Neural cell (in vitro differentiated cells): ENCODE data around the gene TIMM44. TPM values are rescaled to one million over a fixed set of nuclear protein-coding genes. Genes with fewer than 3 reads are reported as not detected.

Experiments
- H2AFZ ChIP-seq: fragments of 200-600, 300-800 bp; sonication (generic), shearing (Covaris generic); 2 replicates; pipeline ENCODE4 v1.6.0; 2014; ENCODE audit warnings: low read depth, mild to moderate bottlenecking, antibody characterized with exemption, low read length, moderate library complexity
- H3F3A ChIP-seq: fragments of 200-600 bp; shearing (Covaris generic); 2 replicates; pipeline ENCODE4 v1.6.1; 2016; ENCODE audit warnings: mild to moderate bottlenecking, moderate library complexity, mixed read lengths, antibody characterized with exemption, low read length; ENCODE audit not compliant: insufficient read depth, poor library complexity, severe bottlenecking
- H3K27ac ChIP-seq: fragments of 200-600, 300-800 bp; sonication (generic), shearing (Covaris generic); 2 replicates; pipeline ENCODE4 v1.5.1; 2014; ENCODE audit warnings: mild to moderate bottlenecking, low read length, moderate library complexity
- H3K27me3 ChIP-seq: fragments of 300-800, 200-600 bp; sonication (generic), shearing (Covaris generic); 2 replicates; pipeline ENCODE4 v1.6.0; 2014; ENCODE audit warnings: mild to moderate bottlenecking, low read depth, low read length, moderate library complexity; ENCODE audit not compliant: insufficient read depth
- H3K36me3 ChIP-seq: fragments of 300-800, 200-600 bp; sonication (generic), shearing (Covaris generic); 2 replicates; pipeline ENCODE4 v1.5.1; 2014; ENCODE audit warnings: mild to moderate bottlenecking, antibody characterized with exemption, low read length, moderate library complexity; ENCODE audit not compliant: insufficient read depth
- H3K4me2 ChIP-seq: fragments of 300-800, 200-600 bp; sonication (generic), shearing (Covaris generic); 2 replicates; pipeline ENCODE4 v1.6.0; 2014; ENCODE audit warnings: mild to moderate bottlenecking, low read length
- H3K4me3 ChIP-seq: fragments of 300-800, 200-600 bp; sonication (generic), shearing (Covaris generic); 2 replicates; pipeline ENCODE4 v1.5.1; 2014; ENCODE audit warnings: mild to moderate bottlenecking, low read length, moderate library complexity
- H3K79me2 ChIP-seq: fragments of 200-600 bp; shearing (Covaris generic); replicated peaks from 2 replicates; pipeline ENCODE4 v1.6.0; 2014; ENCODE audit warnings: mild to moderate bottlenecking, low read length, moderate library complexity; ENCODE audit not compliant: insufficient read depth
- H3K9ac ChIP-seq: fragments of 300-800, 200-600 bp; sonication (generic), shearing (Covaris generic); 2 replicates; pipeline ENCODE4 v1.6.1; 2016; ENCODE audit warnings: mild to moderate bottlenecking, low read length, mixed read lengths
- H3K9me2 ChIP-seq: fragments of 200-600 bp; shearing (Covaris generic); 2 replicates; pipeline ENCODE4 v1.6.1; 2016; ENCODE audit warnings: mild to moderate bottlenecking, low read length, mixed read lengths; ENCODE audit not compliant: insufficient read depth
- H3K9me3 ChIP-seq: fragments of 200-600, 300-800 bp; sonication (generic), shearing (Covaris generic); 2 replicates; pipeline ENCODE4 v1.6.1; 2016; ENCODE audit warnings: mild to moderate bottlenecking, mixed run types, low read length, moderate library complexity, mixed read lengths
- H4K20me1 ChIP-seq: fragments of 200-600 bp; shearing (Covaris generic); 2 replicates; pipeline ENCODE4 v1.6.1; 2016; ENCODE audit warnings: mild to moderate bottlenecking, mixed run types; ENCODE audit not compliant: insufficient read depth
- EP300 ChIP-seq: fragments of 450-650 bp; conservative IDR thresholded peaks from 2 replicates; pipeline ENCODE4 v1.6.1; 2014; ENCODE audit warnings: antibody characterized with exemption, mild to moderate bottlenecking, moderate library complexity; ENCODE audit not compliant: poor library complexity, severe bottlenecking
- EZH2 ChIP-seq: fragments of 200-600, 300-800 bp; shearing (Covaris generic), sonication (generic); IDR thresholded peaks from 2 replicates; pipeline ENCODE4 v1.6.1; 2014; ENCODE audit warnings: antibody characterized with exemption, low read length, borderline replicate concordance, mild to moderate bottlenecking; ENCODE audit not compliant: insufficient read depth, poor library complexity, severe bottlenecking
- MXI1 ChIP-seq: fragments of 450-650 bp; conservative IDR thresholded peaks from 2 replicates; pipeline ENCODE4 v1.6.1; 2014; ENCODE audit warnings: antibody characterized with exemption, mild to moderate bottlenecking; ENCODE audit not compliant: poor library complexity, severe bottlenecking
- POLR2AphosphoS5 ChIP-seq: IDR thresholded peaks from 2 replicates; pipeline ENCODE4 v1.6.1; 2012
- RAD21 ChIP-seq: fragments of 450-650 bp; conservative IDR thresholded peaks from 2 replicates; pipeline ENCODE4 v1.6.1; 2014; ENCODE audit warnings: antibody characterized with exemption, mild to moderate bottlenecking, moderate library complexity
- REST ChIP-seq: IDR thresholded peaks from 2 replicates; pipeline ENCODE4 v1.6.1; 2012; ENCODE audit warnings: borderline replicate concordance
- SMC3 ChIP-seq: fragments of 450-650 bp; conservative IDR thresholded peaks from 2 replicates; pipeline ENCODE4 v1.6.1; 2014; ENCODE audit warnings: antibody characterized with exemption, mild to moderate bottlenecking, moderate library complexity; ENCODE audit not compliant: poor library complexity
- TAF1 ChIP-seq: IDR thresholded peaks from 2 replicates; pipeline ENCODE4 v1.6.1; 2012; ENCODE audit warnings: low read depth
- polyA plus RNA-seq: library from polyadenylated mRNA; depleted of rRNA; stranded (reverse); fragments of >200 nt; gene quantifications from 2 replicates; pipeline ENCODE4 v1.2.3, GENCODE V29; 2014
- TF ChIP-seq, protein P1 (sequence below): fragments of 450-650 bp; IDR thresholded peaks from 2 replicates; pipeline ENCODE4 v1.5.1; 2014; ENCODE audit warnings: antibody characterized with exemption, mild to moderate bottlenecking, moderate library complexity; ENCODE audit not compliant: poor library complexity, severe bottlenecking

Gene TIMM44
- polyA plus RNA-seq, 1 donor from 2014 or later, result 48.3 TPM

GRCh38 chr19:7924651-7925170 lies 18.8 kb downstream of the TIMM44 start:
- TF ChIP-seq, protein P1, sequence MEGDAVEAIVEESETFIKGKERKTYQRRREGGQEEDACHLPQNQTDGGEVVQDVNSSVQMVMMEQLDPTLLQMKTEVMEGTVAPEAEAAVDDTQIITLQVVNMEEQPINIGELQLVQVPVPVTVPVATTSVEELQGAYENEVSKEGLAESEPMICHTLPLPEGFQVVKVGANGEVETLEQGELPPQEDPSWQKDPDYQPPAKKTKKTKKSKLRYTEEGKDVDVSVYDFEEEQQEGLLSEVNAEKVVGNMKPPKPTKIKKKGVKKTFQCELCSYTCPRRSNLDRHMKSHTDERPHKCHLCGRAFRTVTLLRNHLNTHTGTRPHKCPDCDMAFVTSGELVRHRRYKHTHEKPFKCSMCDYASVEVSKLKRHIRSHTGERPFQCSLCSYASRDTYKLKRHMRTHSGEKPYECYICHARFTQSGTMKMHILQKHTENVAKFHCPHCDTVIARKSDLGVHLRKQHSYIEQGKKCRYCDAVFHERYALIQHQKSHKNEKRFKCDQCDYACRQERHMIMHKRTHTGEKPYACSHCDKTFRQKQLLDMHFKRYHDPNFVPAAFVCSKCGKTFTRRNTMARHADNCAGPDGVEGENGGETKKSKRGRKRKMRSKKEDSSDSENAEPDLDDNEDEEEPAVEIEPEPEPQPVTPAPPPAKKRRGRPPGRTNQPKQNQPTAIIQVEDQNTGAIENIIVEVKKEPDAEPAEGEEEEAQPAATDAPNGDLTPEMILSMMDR, result no peak
- TF ChIP-seq SMC3 (no peak), REST (no peak), RAD21 (no peak), TAF1 (no peak), MXI1 (no peak), EZH2 (no peak), POLR2AphosphoS5 (no peak), EP300 (no peak)
- H2AFZ ChIP-seq, result no peak overlapping the region
- H3K27me3 ChIP-seq, result no peaks in the 10 kb centered on the region
- H3K9ac ChIP-seq, result peak overlapping the region; percentile 89
- H3K9me3 ChIP-seq, result no peaks in the 10 kb centered on the region
- H3K4me2 ChIP-seq, result peak overlapping the region; percentile 48
- H4K20me1 ChIP-seq, result peaks cover 10% of the 10 kb centered on the region
- H3K79me2 ChIP-seq, result peaks cover 14% of the 10 kb centered on the region
- H3F3A ChIP-seq, result no peaks in the 10 kb centered on the region
- H3K4me3 ChIP-seq, result peak overlapping the region; percentile 70
- no peaks in the 10 kb centered on the region for H3K36me3 ChIP-seq
- peak overlapping the region; percentile 65 for H3K27ac ChIP-seq
- H3K9me2 ChIP-seq, result no peaks in the 10 kb centered on the region

GRCh38 chr19:7924241-7924640 lies 19.2 kb downstream of the TIMM44 start:
- Histone ChIP-seq H4K20me1 (peaks cover 10% of the 10 kb centered on the region), H3K9me3 (no peaks in the 10 kb centered on the region), H3K4me3 (peak overlapping the region; percentile 70), H3K27ac (no peak overlapping the region), H3K4me2 (no peak overlapping the region), H3K79me2 (peaks cover 14% of the 10 kb centered on the region), H3K27me3 (no peaks in the 10 kb centered on the region), H2AFZ (no peak overlapping the region), H3K9ac (peak overlapping the region; percentile 89), H3K36me3 (no peaks in the 10 kb centered on the region), H3F3A (no peaks in the 10 kb centered on the region), H3K9me2 (no peaks in the 10 kb centered on the region)
- TF ChIP-seq EP300, result no peak
- TF ChIP-seq, protein P1, result no peak
- no peak for TF ChIP-seq SMC3
- TF ChIP-seq REST, result no peak
- TF ChIP-seq TAF1, result no peak
- no peak for TF ChIP-seq RAD21
- no peak for TF ChIP-seq EZH2
- TF ChIP-seq MXI1, result no peak
- no peak for TF ChIP-seq POLR2AphosphoS5
